Epidermal melanocyte (primary cell): ENCODE results near the gene LY6G5B.

ENCODE experiments used
- DNase-seq: peaks from one replicate; pipeline ENCODE4 v3.0.0; 2011; ENCODE audit warnings: low spot score; ENCODE audit not compliant: insufficient read length

LY6G5B gene

GRCh38 chr6:31713991-31714684 lies 44.4 kb downstream of the LY6G5B start:
- no peak for DNase-seq

GRCh38 chr6:31715022-31715958 lies 45.5 kb downstream of the LY6G5B start, which contains the start of gene LY6G6D:
TSS of gene LY6G6D (plus strand) at chr6:31715348. CDS start at chr6:31715356, 8 bp downstream.
- no peak for DNase-seq

- no peak for DNase-seq
Observed at GRCh38 chr6:31717499-31718222, 47.9 kb downstream of the LY6G5B start.

- no peak for DNase-seq
Observed at GRCh38 chr6:31718265-31718664, 48.5 kb downstream of the LY6G5B start.

- no peak for DNase-seq
Observed at GRCh38 chr6:31719001-31719400, 49.2 kb downstream of the LY6G5B start.

GRCh38 chr6:31720196-31720770 lies 50.5 kb downstream of the LY6G5B start:
- DNase-seq: no peak

- no peak for DNase-seq
Observed at GRCh38 chr6:31721351-31722020, 51.7 kb downstream of the LY6G5B start, which contains the start of gene LY6G6C. TSS of gene LY6G6C (minus strand) at chr6:31721746. CDS start at chr6:31721679, 67 bp downstream.

- DNase-seq: no peak
Observed at GRCh38 chr6:31722173-31722572, 52.4 kb downstream of the LY6G5B start.
